Muscle of arm (tissue), 14 donors: Measurements from ENCODE around the gene SPATA13. TPM values are rescaled to one million over a fixed set of nuclear protein-coding genes. Genes with fewer than 3 reads are reported as not detected.
A peak's percentile ranks its signal among the peaks of the same experiment; 100 is the strongest.
"Not testable (repeated sequence)": the region's sequence is repeated elsewhere in the genome, so short reads cannot be mapped to it uniquely, and the experiment has no call there.

Experiments
- DNase-seq: peaks from one replicate; pipeline ENCODE4 v3.0.0-alpha.2; 2013
- long read RNA-seq, 11 donors: transcript quantifications; one replicate each; lab custom pipeline, GENCODE V29; 2026
- polyA plus RNA-seq, 12 donors: library from polyadenylated mRNA; unstranded; fragments of 120-200 nt; gene quantifications; one replicate each; pipeline ENCODE4 v1.2.1, GENCODE V29; 2013; ENCODE audit not compliant: insufficient read length in 12 of 12

The SPATA13 gene
- 10 to 100 TPM in 1 of 12 donors, 1 to 10 TPM in 10, not detected in 1; 3.2 to 33.9 (median 4.5) TPM for polyA plus RNA-seq
- long read RNA-seq, donor 1, partial matches to known transcripts, result 6 of 11 reads
- long read RNA-seq, donor 1, other reads (novel, unspliced or antisense), result 0 of 11 reads
- long read RNA-seq, donor 2, result 0 reads
- long read RNA-seq, donor 3, partial matches to known transcripts, result 0 of 1 reads
- long read RNA-seq, donor 3, other reads (novel, unspliced or antisense), result 0 of 1 reads
- long read RNA-seq, donor 4, result 0 reads
- long read RNA-seq, donor 5, result 0 reads
- long read RNA-seq, donor 6, result 0 reads
- long read RNA-seq, donor 7, partial matches to known transcripts, result 0 of 1 reads
- long read RNA-seq, donor 7, other reads (novel, unspliced or antisense), result 0 of 1 reads
- long read RNA-seq, donor 8, result 0 reads
- long read RNA-seq, donor 9, partial matches to known transcripts, result 0 of 1 reads
- long read RNA-seq, donor 9, other reads (novel, unspliced or antisense), result 0 of 1 reads
- long read RNA-seq, donor 10, result 0 reads
- long read RNA-seq, donor 11, result 0 reads

- peak; percentile 74 for DNase-seq
These were observed at the start of gene SPATA13 for GRCh38 chr13:24160458-24161009. SPATA13 (plus strand) TSS chr13:24160720; CDS start chr13:24222930, 62,210 bp downstream.

- DNase-seq, result no peak
These were observed 47.7 kb upstream of the SPATA13 start for GRCh38 chr13:24112791-24113190.

- DNase-seq, result no peak
These were observed 44.8 kb upstream of the SPATA13 start for GRCh38 chr13:24115671-24116070.

- DNase-seq, result no peak
These were observed 44.4 kb upstream of the SPATA13 start for GRCh38 chr13:24116131-24116530.

- no peak for DNase-seq
These were observed 41.9 kb upstream of the SPATA13 start for GRCh38 chr13:24118576-24118975.

- DNase-seq, result no peak
These were observed 40.7 kb upstream of the SPATA13 start for GRCh38 chr13:24119626-24120508.

- not testable (repeated sequence) for DNase-seq
These were observed 38.5 kb upstream of the SPATA13 start for GRCh38 chr13:24122045-24122444.

GRCh38 chr13:24122569-24122968 is 38.0 kb upstream of the SPATA13 start:
- DNase-seq, result no peak

GRCh38 chr13:24123761-24124160 is 36.8 kb upstream of the SPATA13 start:
- no peak for DNase-seq

GRCh38 chr13:24124789-24125476 is 35.6 kb upstream of the SPATA13 start:
- DNase-seq, result no peak

GRCh38 chr13:24127116-24127631 is 33.3 kb upstream of the SPATA13 start:
- no peak for DNase-seq

GRCh38 chr13:24128112-24128511 is 32.4 kb upstream of the SPATA13 start:
- no peak for DNase-seq

GRCh38 chr13:24128962-24129361 is 31.6 kb upstream of the SPATA13 start:
- DNase-seq, result no peak

GRCh38 chr13:24129914-24130774 is 30.4 kb upstream of the SPATA13 start:
- DNase-seq, result no peak

GRCh38 chr13:24131749-24132148 is 28.8 kb upstream of the SPATA13 start:
- DNase-seq, result no peak

- DNase-seq, result no peak
These were observed 27.3 kb upstream of the SPATA13 start for GRCh38 chr13:24133021-24133795.

- DNase-seq, result no peak
These were observed 26.3 kb upstream of the SPATA13 start for GRCh38 chr13:24134231-24134630.

GRCh38 chr13:24134757-24135156 is 25.8 kb upstream of the SPATA13 start:
- DNase-seq, result no peak

- no peak for DNase-seq
These were observed 24.7 kb upstream of the SPATA13 start for GRCh38 chr13:24135674-24136300.
